DND-41 (cell line): Measurements from ENCODE around the gene SPOCD1.

Experiments used
- ATAC-seq: fragments of 200-7000 bp; cut with Tn5 transposase; 3 replicates; pipeline ENCODE4 v1.9.1; 2021; ENCODE audit warnings: low read depth; ENCODE audit not compliant: insufficient read depth
- DNase-seq: peaks from one replicate; pipeline ENCODE4 v3.0.0-alpha.2; 2020
- H2AFZ ChIP-seq: 2 replicates; pipeline ENCODE4 v1.6.0; 2012; ENCODE audit warnings: low read depth, low read length
- H3K27ac ChIP-seq: 2 replicates; pipeline ENCODE4 v1.5.1; 2012; ENCODE audit warnings: low read length, inconsistent platforms
- H3K27me3 ChIP-seq: fragments of 200-600 bp; sonication (generic); 2 replicates; pipeline ENCODE4 v1.6.0; 2012; ENCODE audit warnings: low read length, mild to moderate bottlenecking, inconsistent platforms; ENCODE audit not compliant: insufficient read depth, poor library complexity
- H3K36me3 ChIP-seq: 2 replicates; pipeline ENCODE4 v1.5.1; 2012; ENCODE audit warnings: low read length, inconsistent platforms; ENCODE audit not compliant: insufficient read depth
- H3K4me1 ChIP-seq: 2 replicates; pipeline ENCODE4 v1.5.1; 2012; ENCODE audit warnings: mild to moderate bottlenecking, low read length; ENCODE audit not compliant: insufficient read depth
- H3K4me2 ChIP-seq: 2 replicates; pipeline ENCODE4 v1.6.0; 2012; ENCODE audit warnings: mild to moderate bottlenecking, moderate library complexity, low read length, inconsistent platforms; ENCODE audit not compliant: insufficient read depth
- H3K4me3 ChIP-seq, 2 experiments: fragments of 200-600 bp in 1 of 2; shearing (Covaris generic) in 1 of 2; 2 replicates each; pipeline ENCODE4 v1.5.1; 2012 to 2016; ENCODE audit warnings: inconsistent platforms in 2 of 2, low read length in 2 of 2, mild to moderate bottlenecking in 2 of 2, low read depth in 1 of 2, moderate library complexity in 1 of 2
- H3K79me2 ChIP-seq: 2 replicates; pipeline ENCODE4 v1.6.0; 2012; ENCODE audit warnings: low read length, inconsistent platforms; ENCODE audit not compliant: insufficient read depth
- H3K9ac ChIP-seq: 2 replicates; pipeline ENCODE4 v1.6.0; 2012; ENCODE audit warnings: low read depth, mild to moderate bottlenecking, inconsistent platforms, low read length, moderate library complexity
- H3K9me3 ChIP-seq: 2 replicates; pipeline ENCODE4 v1.5.1; 2012; ENCODE audit warnings: low read length, moderate library complexity, mild to moderate bottlenecking, inconsistent platforms; ENCODE audit not compliant: insufficient read depth, severe bottlenecking
- H4K20me1 ChIP-seq: 2 replicates; pipeline ENCODE4 v1.6.0; 2012; ENCODE audit warnings: low read length; ENCODE audit not compliant: insufficient read depth
- CTCF ChIP-seq: IDR thresholded peaks from 2 replicates; pipeline ENCODE4 v1.5.1; 2012; ENCODE audit warnings: borderline replicate concordance, low read length, moderate library complexity, mild to moderate bottlenecking; ENCODE audit not compliant: poor library complexity, severe bottlenecking; ENCODE audit errors: extremely low read depth
- EZH2 ChIP-seq: IDR thresholded peaks from 3 replicates; pipeline ENCODE4 v1.6.1; 2012; ENCODE audit warnings: borderline replicate concordance, low read depth, mild to moderate bottlenecking, moderate library complexity, low read length, inconsistent platforms; ENCODE audit not compliant: severe bottlenecking

The SPOCD1 gene

GRCh38 chr1:31798086-31798432, 17.8 kb downstream of the SPOCD1 start:
- Histone ChIP-seq H3K79me2 (no peaks in the 10 kb centered on the region), H3K27ac (no peak overlapping the region), H2AFZ (no peak overlapping the region), H3K36me3 (no peaks in the 10 kb centered on the region), H3K4me1 (peaks cover 10% of the 10 kb centered on the region), H4K20me1 (no peaks in the 10 kb centered on the region), H3K9me3 (no peaks in the 10 kb centered on the region), H3K9ac (no peak overlapping the region), H3K4me2 (no peak overlapping the region), H3K4me3 (no peak overlapping the region), H3K27me3 (no peaks in the 10 kb centered on the region)
- DNase-seq (no peak), ATAC-seq (no peak)
- TF ChIP-seq EZH2 (no peak), CTCF (no peak)

- TF ChIP-seq EZH2, result no peak
- TF ChIP-seq CTCF, result no peak
- Histone ChIP-seq H3K9me3 (no peaks in the 10 kb centered on the region), H3K79me2 (no peaks in the 10 kb centered on the region), H3K9ac (no peak overlapping the region), H3K36me3 (no peaks in the 10 kb centered on the region), H3K27me3 (no peaks in the 10 kb centered on the region), H2AFZ (no peak overlapping the region), H3K4me3 (no peak overlapping the region), H3K27ac (no peak overlapping the region), H4K20me1 (no peaks in the 10 kb centered on the region), H3K4me2 (no peak overlapping the region), H3K4me1 (peaks cover 1% of the 10 kb centered on the region)
- ATAC-seq (no peak), DNase-seq (no peak)
Observed at GRCh38 chr1:31797216-31797615, 18.6 kb downstream of the SPOCD1 start.

- no peaks in the 10 kb centered on the region for H4K20me1 ChIP-seq
- H3K4me1 ChIP-seq, result no peaks in the 10 kb centered on the region; the same call in 1 of the 2 replicates
- TF ChIP-seq CTCF (no peak), EZH2 (no peak)
- no peaks in the 10 kb centered on the region for H3K79me2 ChIP-seq
- H2AFZ ChIP-seq, result no peak overlapping the region
- no peaks in the 10 kb centered on the region for H3K27me3 ChIP-seq
- H3K4me2 ChIP-seq, result no peak overlapping the region
- ATAC-seq (no peak), DNase-seq (no peak)
- no peak overlapping the region for H3K4me3 ChIP-seq
- H3K36me3 ChIP-seq, result no peaks in the 10 kb centered on the region
- no peaks in the 10 kb centered on the region for H3K9me3 ChIP-seq
- H3K9ac ChIP-seq, result no peak overlapping the region
- H3K27ac ChIP-seq, result no peak overlapping the region
Observed at GRCh38 chr1:31796707-31797106, 19.1 kb downstream of the SPOCD1 start.
